ENCODE measurements around the gene PRRT4.

The PRRT4 gene

DNA sequence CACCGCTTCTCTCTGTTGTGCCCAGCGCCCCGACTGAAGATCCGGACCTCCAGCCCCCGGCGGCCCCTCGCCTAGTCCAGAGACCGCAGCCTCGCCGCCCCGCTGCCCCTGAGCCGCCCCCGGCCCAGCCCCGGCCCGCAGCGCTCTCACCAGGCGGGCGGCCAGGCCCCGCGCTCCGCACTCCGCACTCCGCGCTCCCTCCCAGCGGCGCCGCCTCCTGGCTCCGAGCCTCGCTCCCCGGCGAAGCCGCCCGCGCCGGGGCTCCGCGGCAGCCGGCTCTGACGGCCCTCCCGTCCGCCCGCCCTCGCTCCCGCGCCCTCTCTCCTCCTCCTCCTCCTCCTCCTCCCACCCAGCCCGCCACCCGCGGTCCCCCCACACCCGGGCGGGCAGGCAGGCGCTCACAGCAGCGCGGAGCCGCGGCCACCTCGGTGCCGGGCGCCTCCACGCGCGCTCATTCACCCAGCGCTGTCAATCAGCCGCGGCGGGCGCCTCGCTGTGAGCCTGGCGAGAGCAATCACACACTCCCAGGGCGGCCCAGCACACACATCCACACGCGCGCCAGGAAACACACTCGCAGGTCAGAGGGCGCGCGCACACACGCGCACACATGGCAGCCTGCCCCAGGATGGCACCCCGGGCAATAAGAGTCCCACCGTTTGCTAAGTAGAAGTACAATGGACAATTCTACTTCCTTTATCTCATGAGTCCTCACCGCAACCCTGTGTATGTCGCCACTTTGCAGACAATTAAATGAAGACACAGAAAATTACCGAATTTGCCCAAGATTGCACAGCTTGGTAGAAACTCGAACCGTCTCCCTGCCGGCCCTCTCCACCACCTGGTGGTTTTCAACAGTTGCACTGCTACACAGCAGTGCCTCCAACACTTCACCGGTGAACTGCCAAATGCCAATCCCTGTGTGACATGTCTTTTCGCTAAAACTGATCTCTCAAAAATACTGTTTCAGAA is at the start of gene PRRT4:
Gene PRRT4 (minus strand): TSS at position 280 of the 969 bp plus-strand sequence.
- in situ Hi-C loops (cut with MboI; ENCODE audit: low sequenced_read_pairs), result no loop called here

GRCh38 chr7:128410451-128410753 is 48.9 kb upstream of the PRRT4 start:
- in situ Hi-C loops (cut with MboI; ENCODE audit: low sequenced_read_pairs), result no loop called here

DNA sequence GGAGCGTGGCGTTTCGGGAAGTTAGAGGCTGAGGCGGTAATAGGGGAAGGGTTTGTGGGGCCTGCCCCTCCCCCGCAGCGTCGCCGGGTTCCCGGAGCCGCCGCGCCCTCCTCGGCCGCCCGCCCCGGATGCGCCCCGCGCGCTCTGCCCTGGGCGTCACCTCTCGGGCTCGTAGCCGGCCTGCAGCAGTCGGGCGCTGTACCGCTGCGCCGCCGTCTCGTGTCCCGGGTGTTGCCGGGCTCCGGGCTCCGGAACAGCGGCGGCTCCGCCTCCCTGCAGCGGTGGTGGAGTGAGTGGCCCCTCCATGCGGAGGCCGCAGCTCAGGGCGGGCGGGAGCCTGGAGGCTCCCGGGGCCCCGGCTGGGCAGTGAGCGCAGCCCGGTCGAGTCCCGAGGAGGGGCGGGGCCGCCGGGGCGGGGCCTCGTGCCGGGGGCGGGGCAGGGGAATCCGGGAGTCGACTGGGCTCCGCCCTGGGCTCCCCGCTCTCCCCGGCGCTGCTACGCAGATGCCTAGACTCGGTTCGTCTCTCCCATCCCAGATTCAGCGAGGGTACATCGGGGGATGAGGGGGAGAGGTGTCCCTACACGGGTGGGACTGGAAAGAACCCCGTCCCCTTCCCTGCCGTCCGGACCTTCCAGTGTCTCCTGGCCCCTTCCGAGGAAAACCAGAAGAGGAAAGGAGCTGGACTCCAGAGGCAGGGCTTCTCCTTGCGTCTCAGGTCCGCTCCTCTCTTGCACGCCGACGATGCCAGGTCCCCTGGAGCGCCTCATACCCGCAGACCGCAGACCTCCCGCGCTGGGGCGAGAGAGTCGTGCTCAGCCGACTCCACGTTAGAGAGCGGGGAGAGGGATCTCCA is 48.3 kb upstream of the PRRT4 start, which contains the start of gene IMPDH1:
Gene IMPDH1 (minus strand): TSS at position 387 of the 855 bp plus-strand sequence. CDS start 81 bp downstream, at position 306.
- in situ Hi-C loops (cut with MboI; ENCODE audit: low sequenced_read_pairs), result no loop called here

- in situ Hi-C loops (cut with MboI; ENCODE audit: low sequenced_read_pairs), result no loop called here
Measured at GRCh38 chr7:128408709-128409595, 47.5 kb upstream of the PRRT4 start.

DNA sequence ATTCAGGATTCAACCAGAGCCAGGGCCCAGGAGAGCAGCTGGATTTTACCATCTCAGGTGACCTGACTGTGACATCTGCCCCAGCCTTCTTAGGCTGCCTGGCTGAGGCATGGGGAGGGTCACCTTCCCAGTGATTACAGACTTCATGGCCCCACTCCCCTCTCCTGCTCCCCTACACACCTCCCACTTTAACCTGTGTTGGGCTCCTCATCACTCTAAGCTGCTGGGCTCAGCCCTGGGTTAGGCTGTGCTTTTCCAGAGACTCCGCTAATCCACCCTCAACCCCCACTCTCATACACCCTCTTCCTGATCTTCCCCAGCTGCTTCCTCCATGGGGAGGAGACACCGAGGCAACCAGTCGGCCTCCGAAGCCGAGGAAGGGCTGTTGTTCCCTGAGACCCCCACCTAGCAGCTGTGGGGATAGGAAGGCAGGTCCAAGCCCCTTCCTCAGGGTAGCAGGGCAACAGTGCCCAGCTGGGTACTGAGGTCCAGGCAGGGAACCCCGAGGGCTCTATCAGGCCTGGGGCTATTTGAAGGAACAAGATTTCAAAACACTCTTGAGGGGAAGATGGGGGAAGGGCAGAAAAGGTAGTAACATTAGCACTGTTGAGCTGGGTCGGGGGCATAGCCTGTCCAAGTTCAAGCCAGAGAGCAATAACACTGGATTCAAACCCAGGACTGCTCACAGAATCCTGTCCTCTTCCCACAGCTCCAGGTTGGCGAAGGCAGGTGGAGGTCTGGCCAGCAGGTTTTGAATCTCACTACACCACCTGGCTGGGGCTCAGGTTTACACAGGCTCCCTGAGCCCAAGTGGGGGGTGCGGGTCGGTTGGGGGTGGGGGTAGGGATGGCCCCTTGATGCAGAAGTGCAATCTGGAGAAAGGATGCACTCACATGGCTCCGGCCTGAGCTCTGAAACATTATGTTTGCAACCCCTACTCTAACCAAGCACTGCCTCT is 46.5 kb upstream of the PRRT4 start:
- in situ Hi-C loops (cut with MboI; ENCODE audit: low sequenced_read_pairs), result no loop called here

- in situ Hi-C loops (cut with MboI; ENCODE audit: low sequenced_read_pairs), result no loop called here
Measured at GRCh38 chr7:128407233-128407589, 45.7 kb upstream of the PRRT4 start.

DNA sequence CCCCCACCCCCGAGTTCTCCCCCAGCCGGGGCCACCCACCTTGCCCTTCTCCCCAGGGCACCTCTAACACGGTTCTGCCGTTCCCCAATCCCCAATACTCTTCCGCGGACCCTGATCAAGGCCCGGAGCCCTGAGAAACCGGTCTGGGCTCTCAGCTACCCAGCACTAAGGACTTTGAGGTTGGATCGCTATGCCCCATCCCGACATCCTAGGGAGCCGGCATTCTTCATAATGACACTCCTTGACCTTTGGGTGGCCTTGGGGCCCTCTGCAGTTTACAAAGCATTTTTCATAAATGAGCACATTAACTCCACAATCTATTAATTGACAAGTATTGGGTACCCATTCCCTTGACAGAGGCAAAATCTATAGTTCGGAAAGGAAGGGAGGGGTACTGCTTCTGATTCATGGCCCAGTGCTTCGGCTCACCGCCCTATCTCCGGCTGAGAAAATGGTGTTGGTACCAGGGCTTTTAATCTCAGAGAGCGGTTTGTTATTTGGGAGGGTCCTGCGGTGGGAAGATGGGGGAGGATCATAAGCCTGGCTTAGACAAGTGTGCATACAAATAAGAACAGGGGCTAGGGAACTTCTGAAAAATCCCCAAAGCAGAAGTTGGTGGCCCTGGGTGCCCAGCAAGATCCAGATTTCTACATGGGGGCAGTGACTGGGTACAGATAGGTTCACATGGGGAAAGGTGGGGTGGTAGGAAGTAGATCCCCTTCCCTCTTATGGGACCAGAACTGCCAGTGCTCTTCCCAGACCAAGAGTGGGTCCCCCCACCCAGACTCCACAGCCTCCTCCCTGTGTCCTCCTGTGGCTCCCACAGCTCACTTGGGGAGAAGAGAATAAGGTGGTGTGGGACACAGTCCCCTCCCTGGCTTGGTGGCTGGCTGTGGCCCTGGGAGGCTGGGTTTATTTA is 45.1 kb upstream of the PRRT4 start:
- in situ Hi-C loops (cut with MboI; ENCODE audit: low sequenced_read_pairs), result no loop called here

DNA sequence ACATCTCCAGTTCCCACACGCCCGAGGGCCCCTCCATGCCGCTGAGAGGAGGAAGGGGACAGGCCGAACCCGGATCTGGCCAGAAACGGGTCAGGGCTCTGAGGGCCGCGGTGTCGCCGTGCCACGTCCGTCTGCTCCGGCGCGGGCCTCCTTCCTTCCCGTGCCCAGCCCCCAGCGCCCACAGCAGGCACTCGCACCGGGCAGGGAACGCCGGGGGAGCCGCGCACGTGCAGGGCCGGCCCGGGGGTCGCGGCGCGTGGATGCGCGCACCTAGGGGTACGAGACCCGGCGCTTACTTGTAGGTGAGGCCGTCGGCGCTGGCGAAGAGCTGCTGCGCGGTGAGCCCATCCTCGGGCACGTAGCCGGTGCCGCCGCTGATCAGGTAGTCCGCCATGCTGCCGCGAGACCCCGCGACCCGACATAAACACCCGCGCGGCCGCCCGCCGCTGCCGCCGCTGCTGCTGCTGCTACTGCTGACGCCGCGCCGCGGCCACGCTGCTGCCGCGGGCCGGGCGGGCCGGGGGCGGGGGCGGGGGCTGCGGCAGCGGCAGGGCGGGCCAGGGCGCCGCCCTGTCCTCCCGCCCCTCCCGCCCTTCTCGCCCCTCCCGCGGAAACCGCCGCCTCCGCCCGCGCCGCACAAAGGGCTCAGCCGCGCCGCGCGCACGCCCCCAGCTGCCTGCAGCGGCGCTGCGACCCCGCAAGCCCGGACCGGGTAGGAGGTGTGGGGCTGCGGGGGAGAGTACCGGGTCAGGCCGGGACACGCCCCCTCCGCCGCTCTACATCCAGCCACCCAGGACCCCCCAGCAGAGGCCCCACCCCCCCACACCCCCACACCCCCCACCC is 44.2 kb upstream of the PRRT4 start:
- in situ Hi-C loops (cut with MboI; ENCODE audit: low sequenced_read_pairs), result no loop called here

DNA sequence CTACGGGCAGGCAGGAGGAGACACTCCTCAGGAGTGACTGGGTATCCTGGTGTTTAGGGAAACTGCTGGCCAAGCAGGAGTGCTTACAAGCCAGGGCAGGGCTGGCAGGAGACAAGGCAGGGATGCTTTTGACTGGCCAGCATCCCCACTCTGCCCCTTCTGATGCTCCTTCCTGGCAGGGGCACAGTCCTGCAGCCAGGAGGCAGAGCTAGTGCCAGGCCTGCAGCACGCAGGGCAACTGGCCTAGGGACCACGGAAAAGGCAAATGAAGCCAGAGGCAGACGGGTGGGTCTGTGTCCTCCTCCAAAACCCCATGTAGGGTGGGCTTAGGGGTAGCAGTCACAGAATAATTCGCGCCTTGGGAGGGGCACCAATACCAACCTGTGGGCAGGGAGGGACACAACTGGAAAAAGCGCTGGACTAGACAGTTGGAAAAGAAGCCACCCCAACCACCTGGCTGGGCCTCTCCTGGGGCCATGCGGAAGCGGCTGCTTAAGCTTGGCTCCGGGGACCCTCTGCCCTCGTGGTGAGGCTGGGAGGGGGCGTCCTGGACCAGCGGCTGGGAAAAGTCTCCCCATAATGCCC is 43.5 kb upstream of the PRRT4 start:
- in situ Hi-C loops (cut with MboI; ENCODE audit: low sequenced_read_pairs), result no loop called here

DNA sequence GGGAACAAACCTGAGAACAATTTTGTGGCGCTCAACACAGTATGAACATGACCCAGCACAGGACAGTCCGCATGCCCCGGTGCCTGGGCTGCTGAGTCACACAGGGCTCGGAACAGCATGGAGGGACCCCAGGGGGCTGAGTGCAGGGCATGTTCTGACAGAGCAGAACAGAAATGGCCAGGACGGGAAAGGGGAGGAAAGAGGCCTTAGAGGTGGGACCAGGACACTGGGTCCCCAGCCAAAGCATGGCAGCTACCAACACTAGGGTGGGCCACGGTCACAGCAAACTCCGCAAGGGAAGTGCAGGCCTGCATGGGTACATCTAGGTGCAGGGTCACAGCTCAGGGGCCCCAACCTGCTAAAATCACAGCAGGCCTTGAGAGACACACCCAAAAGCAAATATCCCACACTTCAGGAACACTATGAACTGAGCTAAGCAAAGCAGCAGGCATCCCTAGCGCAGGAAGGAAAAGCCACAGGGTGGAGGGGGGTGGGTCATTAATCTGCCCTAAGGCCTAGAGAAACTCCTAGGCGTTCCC is 42.7 kb upstream of the PRRT4 start:
- in situ Hi-C loops (cut with MboI; ENCODE audit: low sequenced_read_pairs), result no loop called here

DNA sequence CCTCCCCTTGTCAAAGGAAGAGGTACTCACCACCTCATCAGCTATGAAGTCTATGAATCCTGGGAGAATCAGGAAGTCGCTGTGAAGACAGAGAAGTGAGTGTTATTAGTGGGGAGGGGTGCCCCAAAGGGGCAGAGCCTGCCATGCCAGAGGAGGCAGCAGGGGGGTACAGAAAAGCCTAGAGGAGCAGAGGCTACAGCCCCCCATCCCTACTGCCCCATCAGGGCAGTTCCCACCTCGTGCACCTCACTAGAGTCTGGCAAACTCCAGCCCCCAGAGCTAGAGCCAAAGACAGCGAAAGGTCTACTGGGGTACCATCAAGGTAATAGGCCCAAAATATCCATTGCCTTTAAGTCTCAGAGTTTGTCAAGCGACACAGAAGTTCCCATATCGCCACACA is 42.2 kb upstream of the PRRT4 start:
- in situ Hi-C loops (cut with MboI; ENCODE audit: low sequenced_read_pairs), result no loop called here

DNA sequence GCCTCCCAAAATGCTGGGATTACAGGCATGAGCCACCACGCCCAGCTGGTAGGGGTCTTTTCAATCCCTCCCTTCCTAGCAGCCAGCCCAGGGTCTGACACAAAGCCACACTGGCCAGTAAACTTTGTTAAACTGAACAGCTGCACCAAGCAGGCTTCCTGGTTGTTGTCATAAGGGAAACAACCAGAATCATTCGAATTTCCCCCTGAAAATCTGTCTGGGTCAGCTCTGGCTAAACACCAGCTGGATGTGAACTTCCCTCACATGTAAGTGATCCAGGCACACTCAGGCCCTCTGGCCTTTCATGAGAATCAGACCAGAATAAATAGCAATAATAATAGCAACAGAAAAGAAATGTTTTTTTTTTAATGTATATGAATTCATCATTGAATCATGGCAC is 40.9 kb upstream of the PRRT4 start:
- in situ Hi-C loops (cut with MboI; ENCODE audit: low sequenced_read_pairs), result no loop called here

GRCh38 chr7:128400566-128400965 is 39.1 kb upstream of the PRRT4 start:
- in situ Hi-C loops (cut with MboI; ENCODE audit: low sequenced_read_pairs), result no loop called here

DNA sequence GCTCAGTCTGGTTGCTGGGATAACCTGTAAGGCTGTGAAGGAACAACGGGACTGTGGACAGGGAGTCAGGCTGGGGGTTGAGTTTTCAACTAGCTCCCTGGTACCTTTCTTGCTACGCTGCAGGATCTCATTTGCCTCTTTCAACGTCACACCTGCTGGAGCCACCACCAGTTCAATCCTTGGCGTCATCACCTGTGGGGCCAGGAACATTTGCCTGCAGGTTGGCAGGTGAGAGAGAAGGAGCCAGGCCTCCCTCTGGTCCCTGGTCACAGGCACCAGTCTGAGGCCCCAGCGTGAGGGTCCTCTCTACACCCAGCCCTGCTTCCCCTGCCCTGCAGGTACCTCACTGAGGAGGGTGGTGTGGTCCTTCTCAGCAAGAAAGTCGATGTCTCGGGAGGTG is 38.5 kb upstream of the PRRT4 start:
- in situ Hi-C loops (cut with MboI; ENCODE audit: low sequenced_read_pairs), result no loop called here

DNA sequence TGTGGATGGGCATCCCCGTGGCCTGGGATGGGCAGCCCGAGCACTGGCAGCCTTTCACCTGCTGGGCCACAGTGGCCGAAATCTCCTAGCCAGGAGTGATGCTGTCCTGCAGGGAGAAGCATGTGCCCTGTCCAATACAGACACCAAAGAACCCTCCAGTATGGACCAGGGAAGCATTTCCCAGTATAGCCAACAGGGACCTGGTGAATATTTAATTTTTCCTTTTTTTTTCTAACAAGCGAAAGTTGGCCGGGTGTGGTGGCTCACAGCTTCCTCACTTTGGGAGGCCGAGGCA is 37.3 kb upstream of the PRRT4 start:
- in situ Hi-C loops (cut with MboI; ENCODE audit: low sequenced_read_pairs), result no loop called here

- in situ Hi-C loops (cut with MboI; ENCODE audit: low sequenced_read_pairs), result no loop called here
Measured at GRCh38 chr7:128398016-128398840, 36.7 kb upstream of the PRRT4 start.

DNA sequence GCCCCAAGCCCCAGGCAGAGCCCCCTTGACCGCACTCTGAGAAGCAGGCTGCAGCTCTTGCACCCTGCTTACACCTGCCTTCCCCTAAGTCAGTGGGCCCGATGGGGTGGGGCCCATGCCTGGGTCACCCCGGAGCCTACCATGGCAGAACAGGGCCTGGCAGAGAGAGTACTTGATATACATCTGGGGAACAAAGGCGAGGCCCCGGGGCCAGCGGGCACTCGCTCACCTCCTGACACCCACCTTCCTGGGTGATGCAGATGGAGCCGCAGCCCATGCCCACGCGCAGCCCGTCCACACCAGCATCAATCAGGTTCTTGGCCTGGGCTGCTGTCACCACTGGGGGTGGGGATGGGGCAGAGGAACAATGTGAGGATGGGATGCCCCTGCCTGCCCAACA is 34.9 kb upstream of the PRRT4 start:
- in situ Hi-C loops (cut with MboI; ENCODE audit: low sequenced_read_pairs), result no loop called here

All from HL-60/S4 (cell line).